ENCODE results near the gene MASP1.

- no peak for TF ChIP-seq GATA2 (IDR thresholded peaks at IDR 0.05; ENCODE audit: low read depth, low read length)
- no peak for TF ChIP-seq GATA3 (IDR thresholded peaks at IDR 0.05; ENCODE audit: low read depth, low read length)
Observed at GRCh38 chr3:187213616-187214015, 77.9 kb downstream of the MASP1 start.

Data from SH-SY5Y (cell line).